ENCODE measurements around the gene RNF112. TPM values are rescaled to one million over a fixed set of nuclear protein-coding genes. Genes with fewer than 3 reads are reported as not detected.

RNF112 gene
- total RNA-seq, 1 donor from 2014 or later = 0.36 TPM

- Histone ChIP-seq H3K4me1 (ENCODE audit: insufficient read depth, low read length) (peaks cover 6% of the 10 kb centered on the region), H2AFZ (ENCODE audit: low read depth, low read length) (no peak overlapping the region), H4K20me1 (ENCODE audit: insufficient read depth, low read length) (no peaks in the 10 kb centered on the region), H3K27me3 (ENCODE audit: insufficient read depth, low read length) (no peaks in the 10 kb centered on the region), H3K4me3 (ENCODE audit: insufficient read depth, low read depth, low read length) (no peak overlapping the region), H3K36me3 (ENCODE audit: insufficient read depth, low read length) (no peaks in the 10 kb centered on the region), H3K9ac (ENCODE audit: low read length) (no peak overlapping the region), H3K4me2 (ENCODE audit: low read length) (no peak overlapping the region), H3K27ac (ENCODE audit: low read depth, low read length) (no peak overlapping the region), H3K79me2 (ENCODE audit: insufficient read depth, low read length) (no peaks in the 10 kb centered on the region), H3K9me3 (ENCODE audit: insufficient read depth, low read depth, low read length) (no peaks in the 10 kb centered on the region)
- no peak for FAIRE-seq
- no peak for TF ChIP-seq CTCF (IDR thresholded peaks at IDR 0.05; ENCODE audit: insufficient read depth, low read depth, low read length)
- TF ChIP-seq EZH2 (IDR thresholded peaks at IDR 0.05; ENCODE audit: insufficient read depth, low read length) = no peak
- Mint-ChIP-seq H3K4me3 (ENCODE audit: unreplicated experiment) (no peak overlapping the region), H3K27ac (ENCODE audit: unreplicated experiment) (no peak overlapping the region), H3K27me3 (ENCODE audit: low read depth, unreplicated experiment) (peaks cover 6% of the 10 kb centered on the region), H3K4me1 (ENCODE audit: low read depth, unreplicated experiment) (peaks cover 12% of the 10 kb centered on the region), H3K36me3 (ENCODE audit: low read depth, unreplicated experiment) (peaks cover 2% of the 10 kb centered on the region), H3K9me3 (ENCODE audit: unreplicated experiment) (no peaks in the 10 kb centered on the region)
- DNase-seq (ENCODE audit: low read depth) = no peak
Measured at GRCh38 chr17:19369107-19369778, 41.8 kb upstream of the RNF112 start.

- no peak overlapping the region for H3K4me3 Mint-ChIP-seq (ENCODE audit: unreplicated experiment)
- Histone ChIP-seq H3K36me3 (ENCODE audit: insufficient read depth, low read length) (no peaks in the 10 kb centered on the region), H4K20me1 (ENCODE audit: insufficient read depth, low read length) (no peaks in the 10 kb centered on the region), H3K9me3 (ENCODE audit: insufficient read depth, low read depth, low read length) (no peaks in the 10 kb centered on the region), H3K79me2 (ENCODE audit: insufficient read depth, low read length) (no peaks in the 10 kb centered on the region), H3K4me1 (ENCODE audit: insufficient read depth, low read length) (peaks cover 6% of the 10 kb centered on the region), H3K27ac (ENCODE audit: low read depth, low read length) (no peak overlapping the region), H3K9ac (ENCODE audit: low read length) (no peak overlapping the region), H2AFZ (ENCODE audit: low read depth, low read length) (no peak overlapping the region), H3K4me3 (ENCODE audit: insufficient read depth, low read depth, low read length) (no peak overlapping the region), H3K27me3 (ENCODE audit: insufficient read depth, low read length) (no peaks in the 10 kb centered on the region), H3K4me2 (ENCODE audit: low read length) (no peak overlapping the region)
- TF ChIP-seq CTCF (IDR thresholded peaks at IDR 0.05; ENCODE audit: insufficient read depth, low read depth, low read length) = no peak
- no peak for TF ChIP-seq EZH2 (IDR thresholded peaks at IDR 0.05; ENCODE audit: insufficient read depth, low read length)
- DNase-seq (ENCODE audit: low read depth) (no peak), FAIRE-seq (no peak)
- no peak overlapping the region for H3K27ac Mint-ChIP-seq (ENCODE audit: unreplicated experiment)
- H3K36me3 Mint-ChIP-seq (ENCODE audit: low read depth, unreplicated experiment) = peaks cover 2% of the 10 kb centered on the region
- no peaks in the 10 kb centered on the region for H3K9me3 Mint-ChIP-seq (ENCODE audit: unreplicated experiment)
- peaks cover 8% of the 10 kb centered on the region for H3K4me1 Mint-ChIP-seq (ENCODE audit: low read depth, unreplicated experiment)
- H3K27me3 Mint-ChIP-seq (ENCODE audit: low read depth, unreplicated experiment) = peaks cover 2% of the 10 kb centered on the region
Measured at GRCh38 chr17:19369846-19370492, 41.1 kb upstream of the RNF112 start.

- Mint-ChIP-seq H3K4me3 (ENCODE audit: unreplicated experiment) (no peak overlapping the region), H3K4me1 (ENCODE audit: low read depth, unreplicated experiment) (peaks cover 8% of the 10 kb centered on the region), H3K27me3 (ENCODE audit: low read depth, unreplicated experiment) (peaks cover 2% of the 10 kb centered on the region), H3K27ac (ENCODE audit: unreplicated experiment) (no peak overlapping the region), H3K36me3 (ENCODE audit: low read depth, unreplicated experiment) (peaks cover 2% of the 10 kb centered on the region), H3K9me3 (ENCODE audit: unreplicated experiment) (no peaks in the 10 kb centered on the region)
- TF ChIP-seq EZH2 (IDR thresholded peaks at IDR 0.05; ENCODE audit: insufficient read depth, low read length) = no peak
- no peak for TF ChIP-seq CTCF (IDR thresholded peaks at IDR 0.05; ENCODE audit: insufficient read depth, low read depth, low read length)
- no peak overlapping the region for H3K4me2 ChIP-seq (ENCODE audit: low read length)
- H3K9ac ChIP-seq (ENCODE audit: low read length) = no peak overlapping the region
- no peaks in the 10 kb centered on the region for H3K36me3 ChIP-seq (ENCODE audit: insufficient read depth, low read length)
- no peaks in the 10 kb centered on the region for H4K20me1 ChIP-seq (ENCODE audit: insufficient read depth, low read length)
- DNase-seq (ENCODE audit: low read depth) (no peak), FAIRE-seq (no peak)
- no peak overlapping the region for H3K4me3 ChIP-seq (ENCODE audit: insufficient read depth, low read depth, low read length)
- H3K27ac ChIP-seq (ENCODE audit: low read depth, low read length) = no peak overlapping the region
- H3K9me3 ChIP-seq (ENCODE audit: insufficient read depth, low read depth, low read length) = no peaks in the 10 kb centered on the region
- peaks cover 6% of the 10 kb centered on the region for H3K4me1 ChIP-seq (ENCODE audit: insufficient read depth, low read length)
- H2AFZ ChIP-seq (ENCODE audit: low read depth, low read length) = no peak overlapping the region
- H3K27me3 ChIP-seq (ENCODE audit: insufficient read depth, low read length) = no peaks in the 10 kb centered on the region
- no peaks in the 10 kb centered on the region for H3K79me2 ChIP-seq (ENCODE audit: insufficient read depth, low read length)
Measured at GRCh38 chr17:19370493-19370960, 40.5 kb upstream of the RNF112 start.

Measured in astrocyte (in vitro differentiated cells and primary cell).